C4-2B (cell line): ENCODE data around the gene CRACDL.

Source experiments
- H3K27ac ChIP-seq: fragments of 450-650 bp; 2 replicates; pipeline ENCODE4 v1.5.1; 2017
- ZFX ChIP-seq: fragments of 450-650 bp; IDR thresholded peaks from 2 replicates; pipeline ENCODE4 v1.6.1; 2017
- TF ChIP-seq, protein P1 (sequence below): fragments of 450-650 bp; conservative IDR thresholded peaks from 2 replicates; pipeline ENCODE4 v1.5.1; 2017; ENCODE audit warnings: mild to moderate bottlenecking

Gene CRACDL

DNA sequence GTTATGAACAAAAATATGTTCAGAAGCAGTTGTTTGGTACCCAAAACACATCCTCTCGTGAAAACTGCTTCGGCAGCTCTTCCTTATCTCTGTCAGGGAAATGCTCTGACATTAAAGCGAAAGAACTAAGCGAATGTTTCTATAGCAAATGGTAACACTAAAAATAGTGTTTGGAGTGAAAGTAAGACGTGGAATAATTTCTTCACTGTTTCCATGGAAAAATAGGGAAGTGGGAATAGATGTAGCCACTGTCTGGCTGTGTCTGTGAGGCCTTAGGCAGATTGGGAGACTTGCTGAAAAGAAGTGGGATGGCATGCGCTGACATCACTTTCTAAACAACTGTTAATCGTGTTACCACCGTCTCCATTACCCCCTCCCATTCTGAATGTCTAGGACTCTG, 11.5 kb upstream of the CRACDL start:
- TF ChIP-seq, protein P1, sequence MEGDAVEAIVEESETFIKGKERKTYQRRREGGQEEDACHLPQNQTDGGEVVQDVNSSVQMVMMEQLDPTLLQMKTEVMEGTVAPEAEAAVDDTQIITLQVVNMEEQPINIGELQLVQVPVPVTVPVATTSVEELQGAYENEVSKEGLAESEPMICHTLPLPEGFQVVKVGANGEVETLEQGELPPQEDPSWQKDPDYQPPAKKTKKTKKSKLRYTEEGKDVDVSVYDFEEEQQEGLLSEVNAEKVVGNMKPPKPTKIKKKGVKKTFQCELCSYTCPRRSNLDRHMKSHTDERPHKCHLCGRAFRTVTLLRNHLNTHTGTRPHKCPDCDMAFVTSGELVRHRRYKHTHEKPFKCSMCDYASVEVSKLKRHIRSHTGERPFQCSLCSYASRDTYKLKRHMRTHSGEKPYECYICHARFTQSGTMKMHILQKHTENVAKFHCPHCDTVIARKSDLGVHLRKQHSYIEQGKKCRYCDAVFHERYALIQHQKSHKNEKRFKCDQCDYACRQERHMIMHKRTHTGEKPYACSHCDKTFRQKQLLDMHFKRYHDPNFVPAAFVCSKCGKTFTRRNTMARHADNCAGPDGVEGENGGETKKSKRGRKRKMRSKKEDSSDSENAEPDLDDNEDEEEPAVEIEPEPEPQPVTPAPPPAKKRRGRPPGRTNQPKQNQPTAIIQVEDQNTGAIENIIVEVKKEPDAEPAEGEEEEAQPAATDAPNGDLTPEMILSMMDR = no peak
- TF ChIP-seq ZFX = no peak

DNA sequence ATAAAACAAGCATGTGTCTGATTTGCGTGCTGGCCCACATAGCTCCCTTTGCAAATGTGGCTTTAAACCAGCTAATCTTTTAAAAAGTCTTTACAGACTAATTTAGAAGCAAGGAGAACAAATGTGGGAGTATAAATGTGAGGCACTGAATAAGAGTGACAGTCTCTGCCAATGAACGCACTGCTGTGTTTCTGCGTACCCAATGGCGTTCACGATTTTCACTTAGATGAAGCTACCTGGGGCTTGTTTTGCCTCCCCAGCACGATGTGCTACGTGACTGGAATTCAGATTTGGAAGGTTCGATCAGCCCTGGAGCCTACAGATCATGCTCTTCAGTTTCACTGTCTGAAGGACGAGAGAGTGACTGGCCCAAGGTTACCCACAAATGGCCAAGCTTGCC, 10.8 kb upstream of the CRACDL start:
- H3K27ac ChIP-seq = no peak overlapping the region
- TF ChIP-seq, protein P1 = no peak
- TF ChIP-seq ZFX = no peak

More for the DNA sequence above, 11.5 kb upstream of the CRACDL start:
- H3K27ac ChIP-seq = no peak overlapping the region

DNA sequence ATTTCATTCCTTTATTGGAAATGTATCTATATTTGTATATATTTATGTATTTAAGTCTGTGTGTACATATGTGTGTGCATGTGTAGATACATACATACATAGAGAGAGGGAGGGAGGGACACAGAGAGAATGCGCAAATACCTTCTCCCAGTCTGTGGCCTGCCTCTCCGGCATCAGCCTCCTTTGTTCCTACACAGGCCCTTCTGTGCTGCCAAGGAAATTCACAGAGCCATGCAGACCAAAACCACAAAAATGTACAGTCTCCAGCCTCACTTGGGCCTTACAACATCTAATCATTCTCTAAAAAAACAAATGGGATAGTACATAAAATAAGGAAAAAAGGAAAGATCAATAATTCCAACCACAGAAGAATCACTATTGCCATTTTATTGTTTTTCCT, 8.8 kb upstream of the CRACDL start:
- TF ChIP-seq, protein P1 = no peak
- no peak for TF ChIP-seq ZFX
- no peak overlapping the region for H3K27ac ChIP-seq

- H3K27ac ChIP-seq = no peak overlapping the region
- TF ChIP-seq, protein P1 = no peak
- TF ChIP-seq ZFX = no peak
Measured at GRCh38 chr2:98940102-98940501, 4.1 kb upstream of the CRACDL start.

DNA sequence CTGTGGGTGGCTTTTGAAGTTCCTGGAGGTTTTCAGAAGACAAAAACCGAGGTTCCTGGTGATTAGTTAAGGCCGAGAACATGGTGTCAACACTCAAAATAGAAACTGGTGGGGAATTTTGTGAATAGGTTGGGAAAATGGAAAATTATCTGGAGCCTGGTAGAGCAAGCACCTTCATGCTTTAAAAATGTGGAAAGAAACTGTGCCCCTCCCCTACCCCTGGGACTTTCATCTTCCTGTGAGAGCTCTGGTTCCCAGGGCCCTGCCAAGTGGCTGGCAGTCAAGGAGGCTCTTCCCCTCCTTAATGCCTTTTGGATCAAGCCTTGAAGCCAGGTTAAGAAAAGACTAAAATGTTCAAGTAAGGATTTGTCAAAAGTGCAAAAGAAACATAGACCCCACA, 1.9 kb upstream of the CRACDL start:
- TF ChIP-seq ZFX = no peak
- TF ChIP-seq, protein P1 = no peak
- H3K27ac ChIP-seq = no peak overlapping the region

- TF ChIP-seq, protein P1 = no peak
- TF ChIP-seq ZFX = no peak
- H3K27ac ChIP-seq = no peak overlapping the region
Measured at GRCh38 chr2:98936353-98937351, 627 bp upstream of the CRACDL start.

GRCh38 chr2:98935111-98935770, 784 bp downstream of the CRACDL start:
- H3K27ac ChIP-seq = no peak overlapping the region
- TF ChIP-seq ZFX = no peak
- TF ChIP-seq, protein P1 = no peak
